HL-60 (cell line): ENCODE measurements around the gene MTCL3.

Experiments used
- DNase-seq, 2 experiments: peaks; one replicate each; pipeline ENCODE4 v3.0.0-alpha.2; 2010 to 2020; ENCODE audit warnings: low read depth in 1 of 2, low spot score in 1 of 2
- H3K27ac ChIP-seq: fragments of 250-450 bp; sonication (Bioruptor Pico); replicated peaks from 2 replicates; pipeline ENCODE4 v1.5.1; 2020; ENCODE audit warnings: mild to moderate bottlenecking, moderate library complexity
- H3K27me3 ChIP-seq: fragments of 250-450 bp; sonication (Bioruptor Pico); 2 replicates; pipeline ENCODE4 v1.5.1; 2021; ENCODE audit warnings: mild to moderate bottlenecking, moderate library complexity; ENCODE audit not compliant: insufficient read depth, poor library complexity, severe bottlenecking
- H3K4me3 ChIP-seq: replicated peaks from 2 replicates; pipeline ENCODE4 v1.5.1; 2011; ENCODE audit warnings: mild to moderate bottlenecking, control low read depth, low read length; ENCODE audit not compliant: insufficient read depth
- GABPA ChIP-seq: IDR thresholded peaks from 2 replicates; pipeline ENCODE4 v1.6.1; 2012; ENCODE audit warnings: low read depth
- POLR2AphosphoS5 ChIP-seq: IDR thresholded peaks from 2 replicates; pipeline ENCODE4 v1.6.1; 2012; ENCODE audit warnings: low read depth
- SPI1 ChIP-seq: IDR thresholded peaks from 2 replicates; pipeline ENCODE4 v1.6.1; 2012; ENCODE audit warnings: low read depth, mild to moderate bottlenecking, borderline replicate concordance
- TF ChIP-seq, protein P1 (sequence below): IDR thresholded peaks from 2 replicates; pipeline ENCODE4 v1.6.1; 2012; ENCODE audit warnings: low read depth; ENCODE audit not compliant: insufficient replicate concordance
- TF ChIP-seq, protein P2 (sequence below): IDR thresholded peaks from one replicate; pipeline ENCODE4 v1.5.1; 2011; ENCODE audit warnings: low read length, control low read depth, inconsistent platforms; ENCODE audit not compliant: insufficient read depth

MTCL3 gene

DNA sequence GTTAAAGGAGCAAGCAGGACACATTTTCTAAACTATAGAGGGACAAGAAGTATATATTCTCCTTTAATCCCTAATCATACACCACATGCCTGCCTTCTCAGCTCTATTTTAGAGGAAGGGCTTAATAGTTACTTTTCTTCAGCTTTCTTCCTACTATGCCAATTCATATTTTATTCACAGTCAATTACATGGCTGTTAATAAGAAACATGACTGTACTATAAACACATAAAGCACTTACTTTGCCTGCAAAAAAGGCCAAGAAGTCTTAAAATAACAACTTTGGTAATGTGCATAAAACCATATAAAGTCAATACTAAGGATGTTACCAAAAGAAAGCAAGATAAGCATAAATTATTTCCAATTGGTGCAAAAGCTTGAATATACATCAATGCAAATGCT is 66.3 kb downstream of the MTCL3 start:
- no peaks in the 10 kb centered on the region for H3K27me3 ChIP-seq
- no peak overlapping the region for H3K27ac ChIP-seq
- DNase-seq: no peak
- no peak overlapping the region for H3K4me3 ChIP-seq
- TF ChIP-seq, protein P1, sequence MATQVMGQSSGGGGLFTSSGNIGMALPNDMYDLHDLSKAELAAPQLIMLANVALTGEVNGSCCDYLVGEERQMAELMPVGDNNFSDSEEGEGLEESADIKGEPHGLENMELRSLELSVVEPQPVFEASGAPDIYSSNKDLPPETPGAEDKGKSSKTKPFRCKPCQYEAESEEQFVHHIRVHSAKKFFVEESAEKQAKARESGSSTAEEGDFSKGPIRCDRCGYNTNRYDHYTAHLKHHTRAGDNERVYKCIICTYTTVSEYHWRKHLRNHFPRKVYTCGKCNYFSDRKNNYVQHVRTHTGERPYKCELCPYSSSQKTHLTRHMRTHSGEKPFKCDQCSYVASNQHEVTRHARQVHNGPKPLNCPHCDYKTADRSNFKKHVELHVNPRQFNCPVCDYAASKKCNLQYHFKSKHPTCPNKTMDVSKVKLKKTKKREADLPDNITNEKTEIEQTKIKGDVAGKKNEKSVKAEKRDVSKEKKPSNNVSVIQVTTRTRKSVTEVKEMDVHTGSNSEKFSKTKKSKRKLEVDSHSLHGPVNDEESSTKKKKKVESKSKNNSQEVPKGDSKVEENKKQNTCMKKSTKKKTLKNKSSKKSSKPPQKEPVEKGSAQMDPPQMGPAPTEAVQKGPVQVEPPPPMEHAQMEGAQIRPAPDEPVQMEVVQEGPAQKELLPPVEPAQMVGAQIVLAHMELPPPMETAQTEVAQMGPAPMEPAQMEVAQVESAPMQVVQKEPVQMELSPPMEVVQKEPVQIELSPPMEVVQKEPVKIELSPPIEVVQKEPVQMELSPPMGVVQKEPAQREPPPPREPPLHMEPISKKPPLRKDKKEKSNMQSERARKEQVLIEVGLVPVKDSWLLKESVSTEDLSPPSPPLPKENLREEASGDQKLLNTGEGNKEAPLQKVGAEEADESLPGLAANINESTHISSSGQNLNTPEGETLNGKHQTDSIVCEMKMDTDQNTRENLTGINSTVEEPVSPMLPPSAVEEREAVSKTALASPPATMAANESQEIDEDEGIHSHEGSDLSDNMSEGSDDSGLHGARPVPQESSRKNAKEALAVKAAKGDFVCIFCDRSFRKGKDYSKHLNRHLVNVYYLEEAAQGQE: no peak
- TF ChIP-seq GABPA (no peak), SPI1 (no peak), POLR2AphosphoS5 (no peak)
- TF ChIP-seq, protein P2, sequence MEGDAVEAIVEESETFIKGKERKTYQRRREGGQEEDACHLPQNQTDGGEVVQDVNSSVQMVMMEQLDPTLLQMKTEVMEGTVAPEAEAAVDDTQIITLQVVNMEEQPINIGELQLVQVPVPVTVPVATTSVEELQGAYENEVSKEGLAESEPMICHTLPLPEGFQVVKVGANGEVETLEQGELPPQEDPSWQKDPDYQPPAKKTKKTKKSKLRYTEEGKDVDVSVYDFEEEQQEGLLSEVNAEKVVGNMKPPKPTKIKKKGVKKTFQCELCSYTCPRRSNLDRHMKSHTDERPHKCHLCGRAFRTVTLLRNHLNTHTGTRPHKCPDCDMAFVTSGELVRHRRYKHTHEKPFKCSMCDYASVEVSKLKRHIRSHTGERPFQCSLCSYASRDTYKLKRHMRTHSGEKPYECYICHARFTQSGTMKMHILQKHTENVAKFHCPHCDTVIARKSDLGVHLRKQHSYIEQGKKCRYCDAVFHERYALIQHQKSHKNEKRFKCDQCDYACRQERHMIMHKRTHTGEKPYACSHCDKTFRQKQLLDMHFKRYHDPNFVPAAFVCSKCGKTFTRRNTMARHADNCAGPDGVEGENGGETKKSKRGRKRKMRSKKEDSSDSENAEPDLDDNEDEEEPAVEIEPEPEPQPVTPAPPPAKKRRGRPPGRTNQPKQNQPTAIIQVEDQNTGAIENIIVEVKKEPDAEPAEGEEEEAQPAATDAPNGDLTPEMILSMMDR: no peak

DNA sequence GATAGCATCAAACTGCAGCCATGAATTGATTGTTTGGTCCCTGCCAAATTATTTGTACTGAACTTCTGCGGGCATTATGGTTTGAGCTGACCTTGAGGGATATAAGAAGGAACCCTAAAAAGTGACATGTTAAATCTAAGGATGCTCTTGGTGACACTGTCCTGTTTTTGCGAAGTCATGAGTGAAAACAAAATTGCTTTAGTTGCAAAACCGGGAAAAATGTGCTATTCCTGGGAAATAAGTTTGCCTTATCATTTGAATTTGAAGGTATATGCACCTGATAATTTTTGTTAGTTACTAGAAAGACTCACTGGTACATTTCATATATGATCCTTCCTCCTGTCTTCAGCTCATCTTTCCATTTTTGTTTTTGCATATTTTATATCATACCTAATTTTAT is 67.7 kb downstream of the MTCL3 start:
- DNase-seq: no peak
- no peaks in the 10 kb centered on the region for H3K27me3 ChIP-seq
- no peak for TF ChIP-seq POLR2AphosphoS5
- TF ChIP-seq, protein P1: no peak
- TF ChIP-seq, protein P2: no peak
- TF ChIP-seq GABPA: no peak
- no peak for TF ChIP-seq SPI1
- H3K4me3 ChIP-seq: no peak overlapping the region
- H3K27ac ChIP-seq: no peak overlapping the region

DNA sequence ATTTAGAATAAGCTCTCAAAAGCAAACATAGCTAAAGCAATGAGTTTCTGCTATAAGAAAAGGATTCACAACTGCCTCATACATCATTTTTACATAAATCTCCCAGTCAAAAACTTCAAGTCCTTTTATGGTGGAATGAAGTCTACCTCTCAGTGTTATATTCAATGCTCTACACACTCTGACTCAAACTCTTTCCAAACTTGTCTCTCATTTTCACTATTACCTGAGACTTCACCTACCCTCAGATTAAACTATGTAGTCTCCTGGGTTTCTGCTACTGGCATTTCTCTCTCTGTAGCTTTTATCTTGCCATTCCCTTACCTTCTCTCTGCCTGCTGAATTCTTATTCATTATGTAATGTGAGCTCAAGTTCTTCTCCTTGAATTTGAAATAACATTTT is 71.4 kb downstream of the MTCL3 start:
- DNase-seq: no peak
- TF ChIP-seq SPI1 (no peak), POLR2AphosphoS5 (no peak), GABPA (no peak)
- TF ChIP-seq, protein P2: no peak
- TF ChIP-seq, protein P1: no peak
- no peak overlapping the region for H3K27ac ChIP-seq
- no peaks in the 10 kb centered on the region for H3K27me3 ChIP-seq
- no peak overlapping the region for H3K4me3 ChIP-seq
